ENCODE measurements around the gene ZNF45.
A peak's percentile ranks its signal among the peaks of the same experiment; 100 is the strongest.
"Not testable (repeated sequence)": the region's sequence is repeated elsewhere in the genome, so short reads cannot be mapped to it uniquely, and the experiment has no call there.

ZNF45 gene

DNA sequence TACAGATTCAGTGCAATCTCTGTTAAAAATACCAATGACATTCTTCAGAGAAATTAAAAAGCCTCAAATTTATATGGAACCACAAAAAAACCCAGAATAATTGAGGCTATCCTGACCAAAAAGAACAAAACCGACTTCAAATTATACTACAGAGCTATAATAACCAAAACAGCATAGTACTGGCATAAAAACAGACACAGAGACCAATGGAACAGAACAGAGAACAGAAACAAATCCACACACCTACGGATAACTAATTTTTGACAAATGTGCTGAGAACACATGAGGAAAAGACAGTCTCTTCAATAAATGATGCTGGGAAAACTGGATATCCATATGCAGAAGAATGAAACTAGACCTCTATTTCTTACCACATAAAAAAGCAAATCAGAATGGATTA lies 14.7 kb upstream of the ZNF45 start:
- peaks cover 6 to 12% of the 10 kb centered on the region in 2 donors for H3K9me3 ChIP-seq (ENCODE audit: control insufficient read depth in 1 of 2, low read length in 2 of 2)
- not testable (repeated sequence) for H3K27me3 ChIP-seq (ENCODE audit: low read depth, low read length); H3K27ac ChIP-seq (ENCODE audit: low read length); H3K36me3 ChIP-seq (ENCODE audit: control insufficient read depth in 1 of 2, insufficient read depth in 2 of 2, low read length in 2 of 2); H3K4me3 ChIP-seq (ENCODE audit: low read depth in 1 of 2, low read length in 2 of 2); H3K4me1 ChIP-seq (ENCODE audit: control insufficient read depth in 1 of 2, insufficient read depth in 2 of 2, low read length in 2 of 2)

DNA sequence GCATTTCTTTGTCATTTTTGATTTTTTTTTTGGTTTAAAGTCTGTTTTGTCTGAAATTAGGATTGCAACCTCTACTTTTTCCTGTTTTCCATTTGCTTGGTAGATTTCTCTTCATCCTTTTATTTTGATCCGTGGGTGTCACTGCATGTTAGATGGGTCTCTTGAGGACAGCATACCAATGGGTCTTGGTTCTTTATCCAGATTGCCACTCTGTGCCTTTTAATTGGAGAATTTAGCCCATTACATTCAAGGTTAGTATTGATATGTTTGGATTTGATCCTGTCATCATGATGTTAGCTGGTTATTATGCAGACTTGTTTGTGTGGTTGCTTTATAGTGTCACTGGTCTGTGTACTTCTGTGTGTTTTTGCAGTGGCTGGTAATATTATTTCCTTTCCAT lies 12.3 kb upstream of the ZNF45 start:
- not testable (repeated sequence) for H3K4me3 ChIP-seq (ENCODE audit: low read depth in 1 of 2, low read length in 2 of 2); H3K36me3 ChIP-seq (ENCODE audit: control insufficient read depth in 1 of 2, insufficient read depth in 2 of 2, low read length in 2 of 2); H3K27ac ChIP-seq (ENCODE audit: low read length); H3K4me1 ChIP-seq (ENCODE audit: control insufficient read depth in 1 of 2, insufficient read depth in 2 of 2, low read length in 2 of 2); H3K9me3 ChIP-seq (ENCODE audit: control insufficient read depth in 1 of 2, low read length in 2 of 2); H3K27me3 ChIP-seq (ENCODE audit: low read depth, low read length)

DNA sequence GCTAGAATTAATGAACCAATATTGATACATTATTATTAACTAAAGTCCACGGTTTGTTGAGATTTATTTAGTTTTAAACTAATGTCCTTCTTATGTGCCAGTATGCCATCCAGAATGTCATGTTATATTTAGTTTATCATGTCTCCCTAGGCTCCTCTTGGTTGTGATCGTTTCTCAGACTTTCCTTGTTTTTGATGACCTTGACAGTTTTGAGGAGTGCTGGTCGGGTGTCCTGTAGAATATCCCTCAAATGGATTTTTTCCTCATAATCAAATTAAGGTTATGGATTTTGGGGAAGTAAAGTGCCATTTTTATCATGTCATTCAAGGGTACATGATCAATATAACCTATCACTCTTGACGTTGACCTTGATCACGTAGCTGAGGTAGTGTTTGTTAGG lies 6.1 kb upstream of the ZNF45 start:
- H3K36me3 ChIP-seq (ENCODE audit: control insufficient read depth in 1 of 2, insufficient read depth in 2 of 2, low read length in 2 of 2) = no peaks in the 10 kb centered on the region
- no peak overlapping the region for H3K27ac ChIP-seq (ENCODE audit: low read length)
- no peak overlapping the region for H3K4me3 ChIP-seq (ENCODE audit: low read depth in 1 of 2, low read length in 2 of 2)
- H3K4me1 ChIP-seq (ENCODE audit: control insufficient read depth in 1 of 2, insufficient read depth in 2 of 2, low read length in 2 of 2) = no peaks in the 10 kb centered on the region
- H3K27me3 ChIP-seq (ENCODE audit: low read depth, low read length) = no peaks in the 10 kb centered on the region
- peaks cover 0 to 2% of the 10 kb centered on the region in 2 donors for H3K9me3 ChIP-seq (ENCODE audit: control insufficient read depth in 1 of 2, low read length in 2 of 2)

DNA sequence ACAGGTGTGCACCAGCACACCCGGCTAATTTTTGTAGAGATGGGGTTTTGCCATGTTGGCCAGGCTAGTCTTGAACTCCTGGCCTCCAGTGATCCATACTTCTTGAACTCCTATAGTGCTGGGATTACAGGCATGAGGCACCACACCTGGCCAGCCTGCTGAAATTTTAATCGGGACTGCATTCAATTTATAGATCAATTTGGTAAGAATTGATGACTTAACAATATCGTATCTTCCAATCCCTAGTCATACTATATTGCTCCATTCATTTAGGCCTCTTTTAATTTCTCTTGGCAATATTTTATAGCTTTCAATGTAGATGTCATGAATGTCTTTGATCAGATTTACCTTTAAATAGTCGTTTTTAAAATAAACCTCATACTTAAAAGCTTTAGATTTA lies 5.6 kb upstream of the ZNF45 start:
- H3K36me3 ChIP-seq (ENCODE audit: control insufficient read depth in 1 of 2, insufficient read depth in 2 of 2, low read length in 2 of 2) = no peaks in the 10 kb centered on the region
- no peak overlapping the region for H3K4me3 ChIP-seq (ENCODE audit: low read depth in 1 of 2, low read length in 2 of 2)
- peaks cover 0 to 2% of the 10 kb centered on the region in 2 donors for H3K9me3 ChIP-seq (ENCODE audit: control insufficient read depth in 1 of 2, low read length in 2 of 2)
- no peaks in the 10 kb centered on the region for H3K27me3 ChIP-seq (ENCODE audit: low read depth, low read length)
- H3K27ac ChIP-seq (ENCODE audit: low read length) = no peak overlapping the region
- H3K4me1 ChIP-seq (ENCODE audit: control insufficient read depth in 1 of 2, insufficient read depth in 2 of 2, low read length in 2 of 2) = no peaks in the 10 kb centered on the region

DNA sequence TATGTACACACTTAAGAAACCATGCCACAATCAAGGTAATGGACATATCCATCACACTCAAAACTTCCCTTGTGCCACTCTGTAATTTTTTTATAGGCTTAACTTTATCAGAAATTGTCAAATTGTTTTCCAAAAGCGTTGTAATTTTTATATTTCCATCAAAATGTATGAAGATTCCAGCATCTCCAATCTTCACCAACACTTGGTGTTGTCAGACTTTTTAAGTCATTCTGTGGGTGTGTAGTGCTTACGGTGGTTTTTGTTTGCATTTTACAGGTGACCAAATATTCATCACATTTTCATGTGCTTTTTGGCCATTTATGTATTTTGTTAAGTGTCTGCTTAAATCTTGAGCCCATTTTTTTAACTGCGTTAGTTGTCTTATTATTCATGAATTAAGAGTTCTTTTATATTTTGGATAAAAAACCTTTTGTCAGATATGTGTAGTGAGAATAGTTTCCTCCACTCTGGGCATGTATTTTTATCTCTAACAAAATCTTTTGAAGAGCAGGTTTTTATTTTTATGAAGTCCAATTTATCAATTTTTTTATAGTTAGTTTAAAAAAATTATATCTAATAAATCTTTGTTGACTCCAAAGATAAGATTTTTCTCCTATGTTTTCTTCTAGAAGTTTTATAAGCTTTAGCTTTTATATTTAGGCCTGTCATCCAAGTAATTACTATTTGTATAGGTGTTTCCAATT lies 4.6 kb upstream of the ZNF45 start:
- H3K27me3 ChIP-seq (ENCODE audit: low read depth, low read length) = no peaks in the 10 kb centered on the region
- H3K36me3 ChIP-seq (ENCODE audit: control insufficient read depth in 1 of 2, insufficient read depth in 2 of 2, low read length in 2 of 2) = no peaks in the 10 kb centered on the region
- peaks cover 0 to 2% of the 10 kb centered on the region in 2 donors for H3K9me3 ChIP-seq (ENCODE audit: control insufficient read depth in 1 of 2, low read length in 2 of 2)
- no peak overlapping the region for H3K4me3 ChIP-seq (ENCODE audit: low read depth in 1 of 2, low read length in 2 of 2)
- no peaks in the 10 kb centered on the region for H3K4me1 ChIP-seq (ENCODE audit: control insufficient read depth in 1 of 2, insufficient read depth in 2 of 2, low read length in 2 of 2)
- H3K27ac ChIP-seq (ENCODE audit: low read length) = no peak overlapping the region

DNA sequence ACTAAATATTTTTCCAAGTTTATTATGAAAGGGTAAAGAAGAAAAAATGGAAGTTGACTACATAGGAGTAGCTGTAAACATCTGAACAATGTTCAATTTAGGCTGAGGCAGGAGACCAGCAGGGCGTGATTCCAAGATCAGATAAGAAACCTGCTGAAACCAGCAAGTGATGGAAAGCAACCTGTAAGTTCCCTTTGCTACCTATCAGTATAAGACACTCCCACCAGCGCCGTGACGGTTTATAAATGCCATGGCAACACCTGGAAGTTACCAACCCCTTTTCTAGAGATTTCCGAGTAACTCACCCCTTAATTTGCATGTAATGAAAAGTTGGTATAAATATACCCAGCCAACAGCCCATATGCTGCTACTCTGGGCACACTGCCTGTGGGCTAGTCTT lies 1.1 kb upstream of the ZNF45 start:
- Histone ChIP-seq H3K27me3 (ENCODE audit: low read depth, low read length) (no peaks in the 10 kb centered on the region), H3K4me3 (ENCODE audit: low read depth in 1 of 2, low read length in 2 of 2) (no peak overlapping the region), H3K36me3 (ENCODE audit: control insufficient read depth in 1 of 2, insufficient read depth in 2 of 2, low read length in 2 of 2) (peaks cover 12 to 20% of the 10 kb centered on the region in 2 donors), H3K27ac (ENCODE audit: low read length) (no peak overlapping the region), H3K4me1 (ENCODE audit: control insufficient read depth in 1 of 2, insufficient read depth in 2 of 2, low read length in 2 of 2) (peaks cover 8 to 15% of the 10 kb centered on the region in 2 donors), H3K9me3 (ENCODE audit: control insufficient read depth in 1 of 2, low read length in 2 of 2) (peaks cover 0 to 2% of the 10 kb centered on the region in 2 donors)

DNA sequence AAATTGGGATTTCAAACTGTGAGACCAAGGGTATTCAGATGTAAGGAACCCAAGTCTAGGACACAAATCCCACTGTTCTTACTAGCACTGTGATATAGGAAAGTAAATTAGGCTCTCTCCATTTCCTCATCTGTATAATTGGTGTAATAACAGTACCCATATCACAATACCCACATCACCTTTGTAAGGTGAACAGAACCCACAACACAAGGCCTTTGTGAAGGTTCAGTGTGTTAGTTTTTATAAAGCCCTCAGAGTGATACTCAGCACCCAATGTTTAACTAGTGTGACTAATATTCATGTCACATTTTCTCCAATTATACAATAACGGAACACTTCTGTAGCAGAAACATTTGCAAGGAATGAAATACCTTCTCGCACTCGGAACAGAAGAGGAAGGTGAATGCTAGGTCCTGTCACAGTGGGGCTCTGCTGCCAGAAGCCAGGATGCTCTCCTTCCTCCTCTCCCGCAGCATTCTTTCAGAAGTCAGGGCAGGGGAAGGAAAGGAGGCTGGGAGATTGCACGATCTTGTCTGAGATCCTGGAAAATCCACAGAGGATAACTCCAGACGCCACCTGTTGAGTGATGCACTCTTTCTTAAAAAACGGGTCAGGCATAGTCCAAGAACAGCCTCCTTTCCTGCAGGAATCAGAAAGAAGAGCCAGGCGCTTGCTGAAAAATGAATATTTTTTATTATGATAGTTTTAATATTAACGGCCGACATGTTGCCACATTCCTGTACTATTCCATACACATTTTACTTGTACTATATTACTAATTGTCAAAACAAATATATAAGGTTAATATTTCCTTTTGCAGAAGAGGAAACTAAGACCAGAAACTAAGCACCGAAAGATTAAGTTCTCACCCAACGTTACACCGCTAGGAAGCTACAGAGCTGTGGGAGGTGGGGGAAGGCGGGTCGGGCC lies 762 bp downstream of the ZNF45 start:
- H3K27ac ChIP-seq (ENCODE audit: low read length) = peak overlapping the region; percentile 74
- peak overlapping the region; percentile 82 to 83 for H3K4me3 ChIP-seq (ENCODE audit: low read depth in 1 of 2, low read length in 2 of 2)
- peaks cover 29 to 38% of the 10 kb centered on the region in 2 donors for H3K36me3 ChIP-seq (ENCODE audit: control insufficient read depth in 1 of 2, insufficient read depth in 2 of 2, low read length in 2 of 2)
- H3K9me3 ChIP-seq (ENCODE audit: control insufficient read depth in 1 of 2, low read length in 2 of 2) = peaks cover 0 to 2% of the 10 kb centered on the region in 2 donors
- H3K4me1 ChIP-seq (ENCODE audit: control insufficient read depth in 1 of 2, insufficient read depth in 2 of 2, low read length in 2 of 2) = peaks cover 8 to 15% of the 10 kb centered on the region in 2 donors
- H3K27me3 ChIP-seq (ENCODE audit: low read depth, low read length) = no peaks in the 10 kb centered on the region

DNA sequence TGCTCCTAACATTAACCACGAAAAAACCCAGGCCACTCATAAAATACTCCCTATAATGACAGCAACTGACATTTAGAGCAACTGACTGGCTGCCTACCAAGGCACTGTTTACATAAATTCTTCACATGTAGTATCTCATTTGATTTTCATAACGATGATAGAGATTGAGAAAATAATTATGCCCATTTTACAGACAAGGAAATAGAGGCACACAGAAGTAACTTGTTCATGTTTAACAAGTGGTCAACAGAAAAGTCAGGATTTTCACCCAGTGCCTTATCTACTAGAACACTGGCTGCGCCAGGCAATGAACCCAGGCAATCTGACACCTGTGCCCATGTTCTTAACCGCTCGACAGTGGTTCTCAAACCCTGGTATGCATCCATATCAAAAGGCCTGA lies 6.3 kb downstream of the ZNF45 start:
- Histone ChIP-seq H3K27me3 (ENCODE audit: low read depth, low read length) (no peaks in the 10 kb centered on the region), H3K9me3 (ENCODE audit: control insufficient read depth in 1 of 2, low read length in 2 of 2) (peaks cover 6 to 8% of the 10 kb centered on the region in 2 donors), H3K36me3 (ENCODE audit: control insufficient read depth in 1 of 2, insufficient read depth in 2 of 2, low read length in 2 of 2) (peaks cover 74 to 93% of the 10 kb centered on the region in 2 donors), H3K4me1 (ENCODE audit: control insufficient read depth in 1 of 2, insufficient read depth in 2 of 2, low read length in 2 of 2) (peaks cover 1 to 7% of the 10 kb centered on the region in 2 donors), H3K27ac (ENCODE audit: low read length) (no peak overlapping the region), H3K4me3 (ENCODE audit: low read depth in 1 of 2, low read length in 2 of 2) (no peak overlapping the region)

DNA sequence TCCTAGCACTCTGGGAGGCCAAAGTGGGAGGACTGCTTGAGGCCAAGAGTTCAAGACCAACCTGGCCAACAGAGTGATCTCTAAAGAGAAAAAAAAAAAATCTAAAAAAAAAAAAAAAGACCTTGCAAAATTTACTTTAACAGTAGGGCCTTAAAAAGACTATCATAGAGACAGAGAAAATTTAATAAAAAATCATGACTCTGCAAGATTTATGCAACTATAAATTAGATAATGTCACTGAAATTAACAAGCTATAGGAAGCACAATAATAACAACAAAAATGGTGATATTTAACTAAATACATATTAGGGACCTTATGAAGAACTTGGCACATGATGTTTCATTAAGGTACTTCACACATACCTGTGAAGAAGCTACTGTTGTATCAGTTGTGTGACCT lies 11.2 kb downstream of the ZNF45 start:
- peak overlapping the region; percentile 9 to 23 for H3K4me3 ChIP-seq (ENCODE audit: low read depth in 1 of 2, low read length in 2 of 2)
- H3K27me3 ChIP-seq (ENCODE audit: low read depth, low read length) = no peaks in the 10 kb centered on the region
- peaks cover 81 to 100% of the 10 kb centered on the region in 2 donors for H3K36me3 ChIP-seq (ENCODE audit: control insufficient read depth in 1 of 2, insufficient read depth in 2 of 2, low read length in 2 of 2)
- peaks cover 24 to 28% of the 10 kb centered on the region in 2 donors for H3K9me3 ChIP-seq (ENCODE audit: control insufficient read depth in 1 of 2, low read length in 2 of 2)
- H3K27ac ChIP-seq (ENCODE audit: low read length) = no peak overlapping the region
- no peaks in the 10 kb centered on the region for H3K4me1 ChIP-seq (ENCODE audit: control insufficient read depth in 1 of 2, insufficient read depth in 2 of 2, low read length in 2 of 2)

DNA sequence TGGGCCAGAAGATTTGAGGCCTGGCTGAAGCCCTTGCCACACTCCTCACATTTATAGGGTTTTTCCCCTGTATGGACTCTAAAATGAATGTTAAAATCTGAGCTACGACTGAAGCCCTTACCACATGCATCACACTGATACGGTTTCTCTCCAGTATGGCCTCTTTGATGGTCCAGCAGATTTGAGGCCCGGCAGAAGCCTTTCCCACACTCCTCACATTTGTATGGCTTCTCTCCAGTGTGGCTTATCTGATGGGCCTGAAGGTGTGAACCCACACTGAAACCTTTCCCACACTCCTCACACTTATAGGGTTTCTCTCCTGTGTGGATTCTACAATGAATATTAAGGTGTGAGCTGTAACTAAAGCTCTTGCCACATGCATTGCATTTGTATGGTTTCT lies 21.0 kb downstream of the ZNF45 start:
- no peak overlapping the region for H3K27ac ChIP-seq (ENCODE audit: low read length)
- peaks cover 86 to 96% of the 10 kb centered on the region in 2 donors for H3K9me3 ChIP-seq (ENCODE audit: control insufficient read depth in 1 of 2, low read length in 2 of 2)
- H3K4me1 ChIP-seq (ENCODE audit: control insufficient read depth in 1 of 2, insufficient read depth in 2 of 2, low read length in 2 of 2) = no peaks in the 10 kb centered on the region
- peak overlapping the region; percentile 17 to 61 for H3K4me3 ChIP-seq (ENCODE audit: low read depth in 1 of 2, low read length in 2 of 2)
- no peaks in the 10 kb centered on the region for H3K27me3 ChIP-seq (ENCODE audit: low read depth, low read length)
- peaks cover 51 to 66% of the 10 kb centered on the region in 2 donors for H3K36me3 ChIP-seq (ENCODE audit: control insufficient read depth in 1 of 2, insufficient read depth in 2 of 2, low read length in 2 of 2)

DNA sequence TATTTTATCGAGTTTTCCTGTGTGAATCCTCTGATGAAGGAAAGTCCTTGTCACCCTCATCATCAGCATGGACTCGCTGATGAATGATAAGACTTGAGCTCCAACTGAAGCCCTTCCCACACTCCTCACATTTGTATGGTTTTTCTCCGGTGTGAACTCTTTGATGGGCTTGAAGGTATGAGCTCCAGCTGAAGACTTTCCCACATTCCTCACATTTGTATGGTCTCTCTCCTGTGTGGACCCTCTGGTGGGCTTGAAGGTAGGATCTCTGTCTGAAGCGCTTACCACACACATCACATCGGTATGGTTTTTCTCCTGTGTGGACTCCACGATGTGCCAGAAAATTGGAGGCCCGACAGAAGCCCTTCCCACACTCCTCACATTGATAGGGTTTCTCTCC lies 21.7 kb downstream of the ZNF45 start:
- Histone ChIP-seq H3K27ac (ENCODE audit: low read length) (no peak overlapping the region), H3K4me3 (ENCODE audit: low read depth in 1 of 2, low read length in 2 of 2) (peak overlapping the region; percentile 26 to 61), H3K27me3 (ENCODE audit: low read depth, low read length) (no peaks in the 10 kb centered on the region), H3K4me1 (ENCODE audit: control insufficient read depth in 1 of 2, insufficient read depth in 2 of 2, low read length in 2 of 2) (no peaks in the 10 kb centered on the region), H3K36me3 (ENCODE audit: control insufficient read depth in 1 of 2, insufficient read depth in 2 of 2, low read length in 2 of 2) (peaks cover 45 to 59% of the 10 kb centered on the region in 2 donors), H3K9me3 (ENCODE audit: control insufficient read depth in 1 of 2, low read length in 2 of 2) (peaks cover 86 to 99% of the 10 kb centered on the region in 2 donors)

Data from muscle layer of duodenum (tissue), 2 donors.